GM18909 (cell line): Measurements from ENCODE around the gene CT47C1.
"Not testable (repeated sequence)": the region's sequence is repeated elsewhere in the genome, so short reads cannot be mapped to it uniquely, and the experiment has no call there.

Experiments
- ATAC-seq: cut with Tn5 transposase; IDR thresholded peaks from one replicate; pipeline ENCODE4 v1.9.1; 2021; ENCODE audit warnings: mild to moderate bottlenecking; ENCODE audit not compliant: unreplicated experiment, poor library complexity

The CT47C1 gene

GRCh38 chrX:119072744-119073143, at the start of gene CT47C1:
CT47C1 (plus strand) TSS chrX:119072993; CDS start chrX:119073226, 233 bp downstream.
- no peak for ATAC-seq

GRCh38 chrX:119025900-119026299, 46.9 kb upstream of the CT47C1 start:
- no peak for ATAC-seq

- not testable (repeated sequence) for ATAC-seq
Observed at GRCh38 chrX:119026344-119026743, 46.4 kb upstream of the CT47C1 start.

- ATAC-seq: not testable (repeated sequence)
Observed at GRCh38 chrX:119027960-119028732, 44.6 kb upstream of the CT47C1 start.

GRCh38 chrX:119028733-119029330, 44.0 kb upstream of the CT47C1 start:
- ATAC-seq: no peak

GRCh38 chrX:119029656-119030055, 43.1 kb upstream of the CT47C1 start:
- not testable (repeated sequence) for ATAC-seq

GRCh38 chrX:119030990-119031389, 41.8 kb upstream of the CT47C1 start:
- no peak for ATAC-seq

GRCh38 chrX:119036107-119037029, 36.4 kb upstream of the CT47C1 start:
- ATAC-seq: no peak

- no peak for ATAC-seq
Observed at GRCh38 chrX:119040432-119040831, 32.4 kb upstream of the CT47C1 start.

GRCh38 chrX:119041175-119041574, 31.6 kb upstream of the CT47C1 start:
- ATAC-seq: no peak

GRCh38 chrX:119042040-119042439, 30.8 kb upstream of the CT47C1 start:
- ATAC-seq: no peak

GRCh38 chrX:119042996-119043395, 29.8 kb upstream of the CT47C1 start:
- no peak for ATAC-seq

- ATAC-seq: no peak
Observed at GRCh38 chrX:119045884-119046283, 26.9 kb upstream of the CT47C1 start.

- no peak for ATAC-seq
Observed at GRCh38 chrX:119055687-119056086, 17.1 kb upstream of the CT47C1 start.

GRCh38 chrX:119062750-119063374, 9.9 kb upstream of the CT47C1 start:
- no peak for ATAC-seq

- ATAC-seq: no peak
Observed at GRCh38 chrX:119063428-119063827, 9.4 kb upstream of the CT47C1 start.

GRCh38 chrX:119067023-119067739, 5.6 kb upstream of the CT47C1 start:
- ATAC-seq: peak; percentile 56

GRCh38 chrX:119069128-119069527, 3.7 kb upstream of the CT47C1 start:
- no peak for ATAC-seq

GRCh38 chrX:119069762-119070161, 3.0 kb upstream of the CT47C1 start:
- no peak for ATAC-seq

- peak; percentile 78 for ATAC-seq
Observed at GRCh38 chrX:119071381-119071780, 1.4 kb upstream of the CT47C1 start.
